OCI-LY3 (cell line): ENCODE measurements around the gene SFXN4.
A peak's percentile ranks its signal among the peaks of the same experiment; 100 is the strongest.

Experiments used
- H2AFZ ChIP-seq: fragments of 200-600, 300-600 bp; shearing (Covaris generic); 2 replicates; pipeline ENCODE4 v1.6.0; 2014; ENCODE audit warnings: antibody characterized with exemption, low read depth, low read length
- H3K27ac ChIP-seq: fragments of 200-600, 300-600 bp; sonication (generic); 2 replicates; pipeline ENCODE4 v1.5.1; 2014; ENCODE audit warnings: mild to moderate bottlenecking, low read length, moderate library complexity, mixed read lengths
- H3K27me3 ChIP-seq: fragments of 200-600, 300-600 bp; sonication (generic); 2 replicates; pipeline ENCODE4 v1.6.1; 2014; ENCODE audit warnings: low read depth, low read length, mixed read lengths
- H3K36me3 ChIP-seq: fragments of 200-600, 300-600 bp; sonication (generic); replicated peaks from 2 replicates; pipeline ENCODE3; 2014; ENCODE audit warnings: low read depth, low read length, mixed read lengths
- H3K4me1 ChIP-seq: fragments of 300-600, 200-600 bp; sonication (generic); 2 replicates; pipeline ENCODE4 v1.6.1; 2014; ENCODE audit warnings: low read length, mixed read lengths
- H3K4me2 ChIP-seq: fragments of 200-600, 300-600 bp; sonication (generic); 2 replicates; pipeline ENCODE4 v1.6.1; 2014; ENCODE audit warnings: low read length, mixed read lengths
- H3K4me3 ChIP-seq: fragments of 300-600, 200-600 bp; sonication (generic); 2 replicates; pipeline ENCODE4 v1.5.1; 2014; ENCODE audit warnings: antibody characterized with exemption, mild to moderate bottlenecking, low read length, moderate library complexity
- H3K79me2 ChIP-seq: fragments of 300-600, 200-600 bp; shearing (Covaris generic); 2 replicates; pipeline ENCODE4 v1.6.1; 2014; ENCODE audit warnings: mild to moderate bottlenecking, low read length, mixed read lengths
- H3K9ac ChIP-seq: fragments of 300-600, 200-600 bp; shearing (Covaris generic); 2 replicates; pipeline ENCODE4 v1.6.0; 2014; ENCODE audit warnings: mild to moderate bottlenecking, low read length, moderate library complexity
- H3K9me3 ChIP-seq: fragments of 200-600, 300-600 bp; shearing (Covaris generic); 2 replicates; pipeline ENCODE4 v1.6.1; 2014; ENCODE audit warnings: low read length, mixed read lengths; ENCODE audit not compliant: insufficient read depth
- H4K20me1 ChIP-seq: fragments of 200-600, 300-600 bp; sonication (generic); 2 replicates; pipeline ENCODE4 v1.6.1; 2016; ENCODE audit warnings: low read length, mixed read lengths; ENCODE audit not compliant: insufficient read depth
- EZH2phosphoT487 ChIP-seq: fragments of 200-600 bp; shearing (Covaris generic); IDR thresholded peaks from 2 replicates; pipeline ENCODE4 v1.6.1; 2018; ENCODE audit warnings: antibody characterized with exemption, mixed run types, low read depth
- TF ChIP-seq, protein P1 (sequence below): fragments of 200-600, 300-600 bp; sonication (generic); IDR thresholded peaks from 2 replicates; pipeline ENCODE4 v1.5.1; 2014; ENCODE audit warnings: antibody characterized with exemption, low read length, low read depth

The SFXN4 gene

DNA sequence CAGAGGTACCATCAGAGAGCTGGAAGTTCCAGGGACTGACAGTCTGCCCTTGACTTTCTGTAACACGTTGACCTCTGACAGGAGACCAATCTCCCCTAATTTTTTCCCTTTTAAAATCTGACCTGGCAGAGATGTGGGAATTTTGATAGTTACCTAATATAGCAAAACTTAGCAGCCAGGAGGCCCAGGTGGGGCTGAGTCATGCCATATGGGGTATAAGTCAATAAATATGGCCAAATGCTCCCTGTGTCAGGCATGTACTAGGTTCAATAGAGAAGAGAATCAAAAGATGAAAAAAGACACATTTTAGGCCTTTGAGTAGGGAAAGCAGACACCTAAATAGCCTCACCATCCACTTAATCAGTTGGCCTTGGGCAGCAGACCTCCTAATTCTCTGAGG is 35.7 kb upstream of the SFXN4 start:
- Histone ChIP-seq H2AFZ (no peak overlapping the region), H3K4me3 (no peak overlapping the region), H3K36me3 (no peaks in the 10 kb centered on the region), H4K20me1 (no peaks in the 10 kb centered on the region), H3K27me3 (peaks cover 8% of the 10 kb centered on the region), H3K9me3 (no peaks in the 10 kb centered on the region), H3K9ac (no peak overlapping the region), H3K79me2 (no peaks in the 10 kb centered on the region), H3K27ac (no peak overlapping the region), H3K4me2 (no peak overlapping the region), H3K4me1 (peaks cover 3% of the 10 kb centered on the region; the same call in 1 of the 2 replicates)
- TF ChIP-seq, protein P1, sequence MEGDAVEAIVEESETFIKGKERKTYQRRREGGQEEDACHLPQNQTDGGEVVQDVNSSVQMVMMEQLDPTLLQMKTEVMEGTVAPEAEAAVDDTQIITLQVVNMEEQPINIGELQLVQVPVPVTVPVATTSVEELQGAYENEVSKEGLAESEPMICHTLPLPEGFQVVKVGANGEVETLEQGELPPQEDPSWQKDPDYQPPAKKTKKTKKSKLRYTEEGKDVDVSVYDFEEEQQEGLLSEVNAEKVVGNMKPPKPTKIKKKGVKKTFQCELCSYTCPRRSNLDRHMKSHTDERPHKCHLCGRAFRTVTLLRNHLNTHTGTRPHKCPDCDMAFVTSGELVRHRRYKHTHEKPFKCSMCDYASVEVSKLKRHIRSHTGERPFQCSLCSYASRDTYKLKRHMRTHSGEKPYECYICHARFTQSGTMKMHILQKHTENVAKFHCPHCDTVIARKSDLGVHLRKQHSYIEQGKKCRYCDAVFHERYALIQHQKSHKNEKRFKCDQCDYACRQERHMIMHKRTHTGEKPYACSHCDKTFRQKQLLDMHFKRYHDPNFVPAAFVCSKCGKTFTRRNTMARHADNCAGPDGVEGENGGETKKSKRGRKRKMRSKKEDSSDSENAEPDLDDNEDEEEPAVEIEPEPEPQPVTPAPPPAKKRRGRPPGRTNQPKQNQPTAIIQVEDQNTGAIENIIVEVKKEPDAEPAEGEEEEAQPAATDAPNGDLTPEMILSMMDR: no peak
- TF ChIP-seq EZH2phosphoT487: no peak

DNA sequence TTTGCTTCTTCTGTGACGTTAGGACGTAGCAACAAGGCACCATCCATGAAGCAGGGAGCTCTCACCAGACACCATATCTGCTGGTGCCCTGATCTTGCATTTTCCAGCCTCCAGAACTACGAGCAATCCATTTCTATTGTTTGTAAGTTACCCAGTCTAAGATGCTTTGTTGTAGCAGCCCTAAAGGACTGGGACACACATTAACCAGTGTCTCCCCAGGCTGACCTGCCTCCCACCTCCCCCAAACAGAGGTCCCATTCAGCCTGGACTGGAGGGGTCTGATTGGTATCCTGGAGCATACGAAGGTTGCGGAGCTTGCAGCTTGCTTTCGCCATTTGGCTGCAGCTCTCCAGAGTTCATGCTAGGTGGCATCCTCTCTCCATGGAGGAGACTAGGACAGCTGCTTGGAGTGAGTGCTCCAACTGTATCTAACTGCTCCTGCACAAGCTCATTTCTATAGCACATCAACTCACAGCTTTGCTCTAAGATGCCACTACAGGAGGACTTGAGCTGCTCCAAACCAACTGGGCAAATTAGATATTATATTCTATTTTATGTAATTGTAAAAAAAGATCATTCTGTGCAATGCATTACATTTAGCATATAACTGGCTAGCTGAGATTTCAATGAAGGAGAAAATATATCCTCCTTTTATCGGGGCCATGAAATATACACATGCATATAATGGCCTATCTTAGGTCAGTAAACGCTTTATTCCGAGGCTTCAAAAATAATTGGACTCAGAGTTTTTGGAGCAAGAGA is 33.9 kb upstream of the SFXN4 start:
- peak overlapping the region; percentile 70; the same call in 1 of the 2 replicates for H3K4me2 ChIP-seq
- H3K79me2 ChIP-seq: no peaks in the 10 kb centered on the region
- no peaks in the 10 kb centered on the region for H3K9me3 ChIP-seq
- H2AFZ ChIP-seq: no peak overlapping the region
- H3K9ac ChIP-seq: no peak overlapping the region
- no peaks in the 10 kb centered on the region for H4K20me1 ChIP-seq
- H3K4me3 ChIP-seq: no peak overlapping the region
- H3K27me3 ChIP-seq: peaks cover 8% of the 10 kb centered on the region
- H3K4me1 ChIP-seq: no peaks in the 10 kb centered on the region
- no peak overlapping the region for H3K27ac ChIP-seq
- H3K36me3 ChIP-seq: no peaks in the 10 kb centered on the region
- no peak for TF ChIP-seq EZH2phosphoT487
- TF ChIP-seq, protein P1: peak; percentile 62

- Histone ChIP-seq H3K79me2 (no peaks in the 10 kb centered on the region), H4K20me1 (no peaks in the 10 kb centered on the region), H3K27me3 (peaks cover 8% of the 10 kb centered on the region), H3K9ac (no peak overlapping the region), H3K27ac (no peak overlapping the region), H3K4me3 (peak overlapping the region; percentile 63), H3K9me3 (no peaks in the 10 kb centered on the region), H3K36me3 (no peaks in the 10 kb centered on the region), H3K4me2 (peak overlapping the region; percentile 70), H2AFZ (peak overlapping the region; percentile 67; the same call in 1 of the 2 replicates), H3K4me1 (no peaks in the 10 kb centered on the region)
- TF ChIP-seq, protein P1: peak; percentile 60
- TF ChIP-seq EZH2phosphoT487: no peak
These were observed 32.9 kb upstream of the SFXN4 start for GRCh38 chr10:119198438-119198837.

DNA sequence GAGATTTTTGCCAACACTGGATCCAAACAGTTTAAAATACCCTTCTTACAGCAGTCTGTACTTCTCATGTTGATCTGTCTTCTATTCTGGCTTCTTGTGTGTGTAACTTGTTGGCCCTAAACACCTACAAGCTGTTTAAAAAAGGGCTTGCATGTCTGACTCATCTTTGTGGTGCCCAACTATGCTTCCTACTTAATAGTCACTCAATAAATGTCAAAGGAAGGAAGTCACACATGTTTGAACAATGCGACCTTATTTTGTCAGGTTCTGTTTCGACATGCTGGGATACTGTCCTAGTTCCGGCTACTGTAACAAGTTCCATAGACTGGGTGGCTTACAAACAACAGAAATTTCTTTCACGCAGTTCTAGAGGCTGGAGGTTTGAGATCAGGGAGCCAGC is 32.4 kb upstream of the SFXN4 start:
- no peak overlapping the region for H3K9ac ChIP-seq
- no peaks in the 10 kb centered on the region for H3K9me3 ChIP-seq
- TF ChIP-seq, protein P1: no peak
- TF ChIP-seq EZH2phosphoT487: no peak

More for the DNA sequence above, 32.4 kb upstream of the SFXN4 start:
- Histone ChIP-seq H3K4me3 (no peak overlapping the region), H2AFZ (no peak overlapping the region), H3K27me3 (peaks cover 8% of the 10 kb centered on the region), H3K27ac (no peak overlapping the region), H4K20me1 (no peaks in the 10 kb centered on the region), H3K79me2 (no peaks in the 10 kb centered on the region), H3K4me1 (no peaks in the 10 kb centered on the region), H3K4me2 (no peak overlapping the region), H3K36me3 (no peaks in the 10 kb centered on the region)
